SH-SY5Y (cell line): ENCODE results near the gene MYL7.

Experiments
- GATA2 ChIP-seq: IDR thresholded peaks from 2 replicates; pipeline ENCODE4 v1.6.1; 2011; ENCODE audit warnings: mild to moderate bottlenecking, low read depth, low read length
- GATA3 ChIP-seq: IDR thresholded peaks from 2 replicates; pipeline ENCODE4 v1.6.1; 2011; ENCODE audit warnings: low read depth, mild to moderate bottlenecking, low read length, moderate library complexity

GRCh38 chr7:44116789-44117666 lies 24.1 kb downstream of the MYL7 start:
- TF ChIP-seq GATA2 (no peak), GATA3 (no peak)
